Body of pancreas (tissue), 4 donors: ENCODE results near the gene GFRA3. TPM values are rescaled to one million over a fixed set of nuclear protein-coding genes. Genes with fewer than 3 reads are reported as not detected.

ENCODE experiments used
- ATAC-seq: fragments of 150-250 bp; one replicate; pipeline ENCODE4 v1.9.1; 2016
- DNase-seq, 4 donors: peaks; one replicate each; pipeline ENCODE4 v3.0.0-alpha.2; 2019
- H3K27ac ChIP-seq, 4 donors: fragments of 200-600 bp; sonication (generic); 1 replicate in 3 of 4; 2 replicates in 1 of 4; pipeline versions ENCODE4 v1.5.1 to v1.6.1; 2016 to 2019; ENCODE audit warnings: mild to moderate bottlenecking in 1 of 4, mixed read lengths in 1 of 4, moderate library complexity in 1 of 4
- H3K27me3 ChIP-seq, 2 donors: fragments of 200-600 bp; sonication (generic); one replicate each; pipeline ENCODE4 v1.6.0; 2016; ENCODE audit warnings: mild to moderate bottlenecking in 1 of 2
- H3K36me3 ChIP-seq, 2 donors: fragments of 200-600 bp; sonication (generic); replicated peaks in 1 of 2; 2 replicates each; pipeline ENCODE4 v1.5.1; 2016; ENCODE audit warnings: low read depth in 2 of 2; ENCODE audit not compliant: insufficient read depth in 1 of 2
- H3K4me1 ChIP-seq: fragments of 200-600 bp; sonication (generic); one replicate; pipeline ENCODE4 v1.6.0; 2016
- H3K4me3 ChIP-seq, 2 donors: fragments of 200-600 bp; sonication (generic); 1 replicate in 1 of 2; 2 replicates in 1 of 2; pipeline ENCODE4 v1.5.1; 2016 to 2019
- H3K9me3 ChIP-seq, 3 donors: fragments of 200-600 bp; sonication (generic); 1 replicate in 2 of 3; 2 replicates in 1 of 3; pipeline ENCODE4 v1.5.1; 2016
- CTCF ChIP-seq, 7 experiments: fragments of 450-650 bp in 4 of 7; fragments of 200-600 bp in 3 of 7; sonication (generic) in 3 of 7; IDR thresholded peaks; one replicate each; pipeline ENCODE4 v1.5.1; 2016 to 2019; ENCODE audit warnings: antibody characterized with exemption in 7 of 7
- POLR2A ChIP-seq, 3 donors: fragments of 450-650 bp; IDR thresholded peaks; one replicate each; pipeline ENCODE4 v1.6.1; 2016; ENCODE audit warnings: antibody characterized with exemption in 3 of 3, mild to moderate bottlenecking in 2 of 3
- WGBS, 2 donors: methylation state at CpG; one replicate each; pipeline ENCODE4 v1.1.5; 2017; 5-methylcytosine and 5-hydroxymethylcytosine counted together
- intact Hi-C: fragments of 100-400 bp; cut with DNase I; formaldehyde crosslinking; loops from one replicate; pipeline ENCODE4 v1.15.1; 2023
- total RNA-seq, 2 donors: library from RNA; depleted of rRNA; stranded (reverse); fragments of >200 nt; gene quantifications; one replicate each; pipeline ENCODE4 v1.1.0, GENCODE V29; 2016

GFRA3 gene
- total RNA-seq, 2 donors from 2014 or later: 1.8 to 4.3 TPM

GRCh38 chr5:138234651-138235050 is 39.8 kb downstream of the GFRA3 start:
- Histone ChIP-seq H3K9me3 (no peaks in the 10 kb centered on the region), H3K36me3 (no peaks in the 10 kb centered on the region), H3K4me1 (peaks cover 16% of the 10 kb centered on the region), H3K27ac (no peak overlapping the region), H3K27me3 (no peaks in the 10 kb centered on the region), H3K4me3 (no peak overlapping the region)
- 83 to 95% methylated on average over 2 of the region's 2 CpGs for WGBS, 2 donors
- intact Hi-C loops: no loop called here
- TF ChIP-seq POLR2A (IDR thresholded peaks at IDR 0.05) (no peak), CTCF (IDR thresholded peaks at IDR 0.05) (no peak)
- ATAC-seq (no peak), DNase-seq (no peak)

- H3K27me3 ChIP-seq: no peaks in the 10 kb centered on the region
- ATAC-seq (no peak), DNase-seq (no peak)
- H3K4me1 ChIP-seq: peaks cover 19% of the 10 kb centered on the region
- no peaks in the 10 kb centered on the region for H3K9me3 ChIP-seq
- no peak overlapping the region for H3K4me3 ChIP-seq
- H3K36me3 ChIP-seq: no peaks in the 10 kb centered on the region
- H3K27ac ChIP-seq: no peak overlapping the region
- WGBS, 2 donors: 80 to 87% methylated on average over 2 of the region's 2 CpGs
- intact Hi-C loops: no loop called here
- TF ChIP-seq POLR2A (IDR thresholded peaks at IDR 0.05): no peak
- no peak for TF ChIP-seq CTCF (IDR thresholded peaks at IDR 0.05)
These were observed 41.1 kb downstream of the GFRA3 start for GRCh38 chr5:138233280-138233679.

- peak; percentile 58 for ATAC-seq
- H3K4me1 ChIP-seq: peaks cover 19% of the 10 kb centered on the region
- DNase-seq: peak; percentile 33 to 56 (median 44)
- no peaks in the 10 kb centered on the region for H3K27me3 ChIP-seq
- 2 to 11% methylated on average over 7 of the region's 7 CpGs for WGBS, 2 donors
- H3K27ac ChIP-seq: peak overlapping the region in 2 of 4 donors; percentile 44 to 45
- H3K4me3 ChIP-seq: no peak overlapping the region
- TF ChIP-seq POLR2A (IDR thresholded peaks at IDR 0.05) (no peak), CTCF (IDR thresholded peaks at IDR 0.05) (no peak)
- no peaks in the 10 kb centered on the region for H3K9me3 ChIP-seq
- intact Hi-C loops: no loop called here
- no peaks in the 10 kb centered on the region for H3K36me3 ChIP-seq
These were observed 43.3 kb downstream of the GFRA3 start for GRCh38 chr5:138230981-138231589.

GRCh38 chr5:138230261-138230660 is 44.2 kb downstream of the GFRA3 start:
- Histone ChIP-seq H3K4me3 (no peak overlapping the region), H3K9me3 (no peaks in the 10 kb centered on the region), H3K4me1 (peaks cover 19% of the 10 kb centered on the region), H3K27me3 (no peaks in the 10 kb centered on the region), H3K27ac (peak overlapping the region in 3 of 4 donors; percentile 27 to 45 (median 44)), H3K36me3 (no peaks in the 10 kb centered on the region)
- DNase-seq (peak in 1 of 4 donors; percentile 13), ATAC-seq (no peak)
- intact Hi-C loops: no loop called here
- TF ChIP-seq POLR2A (IDR thresholded peaks at IDR 0.05): no peak
- TF ChIP-seq CTCF (IDR thresholded peaks at IDR 0.05): no peak

- Histone ChIP-seq H3K4me1 (peaks cover 19% of the 10 kb centered on the region), H3K9me3 (no peaks in the 10 kb centered on the region), H3K36me3 (no peaks in the 10 kb centered on the region), H3K27me3 (no peaks in the 10 kb centered on the region), H3K27ac (no peak overlapping the region), H3K4me3 (no peak overlapping the region)
- DNase-seq: no peak
- no peak for ATAC-seq
- TF ChIP-seq POLR2A (IDR thresholded peaks at IDR 0.05): no peak
- TF ChIP-seq CTCF (IDR thresholded peaks at IDR 0.05): no peak
- intact Hi-C loops: no loop called here
- 69 to 77% methylated on average over 6 of the region's 6 CpGs for WGBS, 2 donors
These were observed 45.0 kb downstream of the GFRA3 start for GRCh38 chr5:138229387-138229786.
